ENCODE measurements around the gene VAV2.

VAV2 gene

DNA sequence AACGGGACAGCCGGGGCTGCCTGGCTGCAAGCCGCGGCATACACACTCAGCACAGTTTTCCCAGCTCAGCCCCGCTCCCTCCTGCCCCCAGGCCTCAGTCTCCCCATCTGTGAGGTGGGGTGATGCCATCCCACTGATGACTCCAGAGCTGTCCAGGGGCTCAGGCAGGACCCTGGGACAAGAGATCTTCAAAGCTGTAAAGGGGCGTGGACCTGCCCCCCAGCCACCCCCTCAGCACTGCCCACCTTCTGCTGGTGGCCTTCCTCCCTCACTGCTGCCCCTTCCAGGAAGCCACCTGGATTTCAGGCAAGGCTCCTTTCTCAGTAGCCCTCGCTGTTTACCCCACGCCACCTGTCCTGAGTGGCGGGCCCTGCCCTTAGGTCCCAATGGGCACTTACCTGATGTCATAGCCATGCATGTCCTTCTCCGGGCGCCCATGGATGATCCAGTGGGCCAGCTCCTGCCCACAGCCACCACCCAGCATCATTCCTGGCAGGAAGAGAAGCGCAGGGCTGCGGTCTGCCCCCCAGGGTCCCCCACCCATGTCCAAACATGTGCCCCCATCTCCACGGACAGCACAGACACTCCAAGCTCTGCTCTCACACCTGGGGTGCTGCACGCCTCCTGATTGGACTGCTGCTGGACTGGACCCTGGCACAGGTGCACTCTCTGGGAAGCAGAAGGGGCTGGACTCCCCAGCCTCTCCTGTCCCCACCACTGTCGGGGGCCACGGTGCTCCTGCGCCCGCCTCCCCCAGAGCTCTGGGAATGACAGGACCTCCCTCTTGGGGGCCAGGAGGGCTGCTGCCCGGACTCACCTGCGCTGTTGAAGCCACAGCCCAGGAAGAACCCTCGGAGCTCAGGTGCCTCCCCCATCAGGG lies 279.7 kb downstream of the VAV2 start:
- TF ChIP-seq, protein P1, sequence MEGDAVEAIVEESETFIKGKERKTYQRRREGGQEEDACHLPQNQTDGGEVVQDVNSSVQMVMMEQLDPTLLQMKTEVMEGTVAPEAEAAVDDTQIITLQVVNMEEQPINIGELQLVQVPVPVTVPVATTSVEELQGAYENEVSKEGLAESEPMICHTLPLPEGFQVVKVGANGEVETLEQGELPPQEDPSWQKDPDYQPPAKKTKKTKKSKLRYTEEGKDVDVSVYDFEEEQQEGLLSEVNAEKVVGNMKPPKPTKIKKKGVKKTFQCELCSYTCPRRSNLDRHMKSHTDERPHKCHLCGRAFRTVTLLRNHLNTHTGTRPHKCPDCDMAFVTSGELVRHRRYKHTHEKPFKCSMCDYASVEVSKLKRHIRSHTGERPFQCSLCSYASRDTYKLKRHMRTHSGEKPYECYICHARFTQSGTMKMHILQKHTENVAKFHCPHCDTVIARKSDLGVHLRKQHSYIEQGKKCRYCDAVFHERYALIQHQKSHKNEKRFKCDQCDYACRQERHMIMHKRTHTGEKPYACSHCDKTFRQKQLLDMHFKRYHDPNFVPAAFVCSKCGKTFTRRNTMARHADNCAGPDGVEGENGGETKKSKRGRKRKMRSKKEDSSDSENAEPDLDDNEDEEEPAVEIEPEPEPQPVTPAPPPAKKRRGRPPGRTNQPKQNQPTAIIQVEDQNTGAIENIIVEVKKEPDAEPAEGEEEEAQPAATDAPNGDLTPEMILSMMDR (IDR thresholded peaks at IDR 0.05; ENCODE audit: low read depth, low read length), result no peak
- no peak overlapping the region for H3K4me3 ChIP-seq (ENCODE audit: low read depth, low read length)
